MM.1S (cell line): ENCODE data around the gene HOXD11.

Source experiments
- DNase-seq: peaks from one replicate; pipeline ENCODE4 v3.0.0-alpha.2; 2015
- H2AFZ ChIP-seq: fragments of 300-600 bp; sonication (generic); 2 replicates; pipeline ENCODE4 v1.6.0; 2016; ENCODE audit warnings: antibody characterized with exemption, low read length
- H3F3A ChIP-seq: fragments of 300-600 bp; sonication (generic); 2 replicates; pipeline ENCODE4 v1.6.1; 2016; ENCODE audit warnings: mild to moderate bottlenecking, antibody characterized with exemption, low read length, moderate library complexity, mixed read lengths; ENCODE audit not compliant: insufficient read depth
- H3K27ac ChIP-seq: fragments of 300-600 bp; sonication (generic); 2 replicates; pipeline ENCODE4 v1.5.1; 2016; ENCODE audit warnings: mild to moderate bottlenecking, low read length
- H3K27me3 ChIP-seq: fragments of 300-600 bp; sonication (generic); replicated peaks from 2 replicates; pipeline ENCODE4 v1.6.0; 2016; ENCODE audit warnings: low read length; ENCODE audit not compliant: insufficient read depth
- H3K36me3 ChIP-seq: fragments of 300-600 bp; sonication (generic); replicated peaks from 2 replicates; pipeline ENCODE4 v1.6.1; 2016; ENCODE audit warnings: mild to moderate bottlenecking, low read length, mixed read lengths; ENCODE audit not compliant: insufficient read depth
- H3K4me1 ChIP-seq: fragments of 300-600 bp; sonication (generic); 2 replicates; pipeline ENCODE4 v1.6.1; 2016; ENCODE audit warnings: low read length, mixed read lengths
- H3K4me2 ChIP-seq: fragments of 300-600 bp; sonication (generic); 2 replicates; pipeline ENCODE4 v1.6.0; 2016; ENCODE audit warnings: low read depth, low read length
- H3K4me3 ChIP-seq: fragments of 300-600 bp; sonication (generic); 2 replicates; pipeline ENCODE4 v1.5.1; 2016; ENCODE audit warnings: low read length, mixed read lengths
- H3K79me2 ChIP-seq: fragments of 300-600 bp; sonication (generic); 2 replicates; pipeline ENCODE4 v1.6.1; 2016; ENCODE audit warnings: mixed run types, low read length, mixed read lengths
- H3K9ac ChIP-seq: fragments of 300-600 bp; sonication (generic); 2 replicates; pipeline ENCODE4 v1.6.1; 2016; ENCODE audit warnings: low read length, mixed read lengths
- H3K9me2 ChIP-seq: fragments of 300-600 bp; sonication (generic); replicated peaks from 2 replicates; pipeline ENCODE4 v1.6.1; 2016; ENCODE audit warnings: mild to moderate bottlenecking, low read length, mixed read lengths; ENCODE audit not compliant: insufficient read depth
- H3K9me3 ChIP-seq: fragments of 300-600 bp; sonication (generic); replicated peaks from 2 replicates; pipeline ENCODE4 v1.6.1; 2016; ENCODE audit warnings: mild to moderate bottlenecking, low read length, mixed read lengths; ENCODE audit not compliant: insufficient read depth
- H4K20me1 ChIP-seq: fragments of 300-600 bp; sonication (generic); 2 replicates; pipeline ENCODE4 v1.6.1; 2016; ENCODE audit warnings: mild to moderate bottlenecking, low read length, moderate library complexity, mixed read lengths; ENCODE audit not compliant: insufficient read depth
- EZH2 ChIP-seq: fragments of 300-600 bp; sonication (generic); optimal IDR thresholded peaks from 2 replicates; pipeline ENCODE3; 2017; ENCODE audit warnings: low read depth, mild to moderate bottlenecking, antibody characterized with exemption, low read length, mixed read lengths
- EZH2phosphoT487 ChIP-seq: fragments of 300-600 bp; sonication (generic); IDR thresholded peaks from 2 replicates; pipeline ENCODE4 v1.6.1; 2018; ENCODE audit warnings: antibody characterized with exemption, low read length
- TF ChIP-seq, protein P1 (sequence below): fragments of 300-600 bp; sonication (generic); IDR thresholded peaks from 2 replicates; pipeline ENCODE4 v1.5.1; 2016; ENCODE audit warnings: antibody characterized with exemption, low read length, mixed read lengths

Gene HOXD11

DNA sequence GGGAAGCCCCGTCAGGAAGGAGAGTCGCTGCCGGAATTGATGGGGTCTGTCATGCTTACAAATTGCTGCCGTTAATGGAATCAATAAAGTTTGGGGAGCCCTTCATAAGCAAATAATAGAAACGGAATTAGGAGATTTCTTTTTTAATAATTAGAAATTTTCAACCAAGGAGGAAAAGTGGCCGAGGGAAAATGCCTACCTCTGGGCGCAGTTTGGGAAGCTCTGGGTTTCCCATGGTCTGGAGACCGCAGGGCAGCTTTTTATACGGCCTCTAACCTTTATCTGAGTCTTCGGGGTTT lies 24.6 kb upstream of the HOXD11 start:
- TF ChIP-seq, protein P1, sequence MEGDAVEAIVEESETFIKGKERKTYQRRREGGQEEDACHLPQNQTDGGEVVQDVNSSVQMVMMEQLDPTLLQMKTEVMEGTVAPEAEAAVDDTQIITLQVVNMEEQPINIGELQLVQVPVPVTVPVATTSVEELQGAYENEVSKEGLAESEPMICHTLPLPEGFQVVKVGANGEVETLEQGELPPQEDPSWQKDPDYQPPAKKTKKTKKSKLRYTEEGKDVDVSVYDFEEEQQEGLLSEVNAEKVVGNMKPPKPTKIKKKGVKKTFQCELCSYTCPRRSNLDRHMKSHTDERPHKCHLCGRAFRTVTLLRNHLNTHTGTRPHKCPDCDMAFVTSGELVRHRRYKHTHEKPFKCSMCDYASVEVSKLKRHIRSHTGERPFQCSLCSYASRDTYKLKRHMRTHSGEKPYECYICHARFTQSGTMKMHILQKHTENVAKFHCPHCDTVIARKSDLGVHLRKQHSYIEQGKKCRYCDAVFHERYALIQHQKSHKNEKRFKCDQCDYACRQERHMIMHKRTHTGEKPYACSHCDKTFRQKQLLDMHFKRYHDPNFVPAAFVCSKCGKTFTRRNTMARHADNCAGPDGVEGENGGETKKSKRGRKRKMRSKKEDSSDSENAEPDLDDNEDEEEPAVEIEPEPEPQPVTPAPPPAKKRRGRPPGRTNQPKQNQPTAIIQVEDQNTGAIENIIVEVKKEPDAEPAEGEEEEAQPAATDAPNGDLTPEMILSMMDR: no peak
- no peak for TF ChIP-seq EZH2
- no peak for TF ChIP-seq EZH2phosphoT487
- no peak overlapping the region for H3K4me2 ChIP-seq
- H3K4me3 ChIP-seq: no peak overlapping the region
- no peak overlapping the region for H2AFZ ChIP-seq
- H3K9ac ChIP-seq: no peak overlapping the region
- no peaks in the 10 kb centered on the region for H3K9me3 ChIP-seq
- H3F3A ChIP-seq: no peaks in the 10 kb centered on the region
- no peaks in the 10 kb centered on the region for H3K36me3 ChIP-seq
- H3K4me1 ChIP-seq: no peaks in the 10 kb centered on the region
- no peaks in the 10 kb centered on the region for H4K20me1 ChIP-seq
- DNase-seq: no peak
- H3K9me2 ChIP-seq: no peaks in the 10 kb centered on the region
- no peaks in the 10 kb centered on the region for H3K27me3 ChIP-seq
- no peaks in the 10 kb centered on the region for H3K79me2 ChIP-seq
- H3K27ac ChIP-seq: no peak overlapping the region

DNA sequence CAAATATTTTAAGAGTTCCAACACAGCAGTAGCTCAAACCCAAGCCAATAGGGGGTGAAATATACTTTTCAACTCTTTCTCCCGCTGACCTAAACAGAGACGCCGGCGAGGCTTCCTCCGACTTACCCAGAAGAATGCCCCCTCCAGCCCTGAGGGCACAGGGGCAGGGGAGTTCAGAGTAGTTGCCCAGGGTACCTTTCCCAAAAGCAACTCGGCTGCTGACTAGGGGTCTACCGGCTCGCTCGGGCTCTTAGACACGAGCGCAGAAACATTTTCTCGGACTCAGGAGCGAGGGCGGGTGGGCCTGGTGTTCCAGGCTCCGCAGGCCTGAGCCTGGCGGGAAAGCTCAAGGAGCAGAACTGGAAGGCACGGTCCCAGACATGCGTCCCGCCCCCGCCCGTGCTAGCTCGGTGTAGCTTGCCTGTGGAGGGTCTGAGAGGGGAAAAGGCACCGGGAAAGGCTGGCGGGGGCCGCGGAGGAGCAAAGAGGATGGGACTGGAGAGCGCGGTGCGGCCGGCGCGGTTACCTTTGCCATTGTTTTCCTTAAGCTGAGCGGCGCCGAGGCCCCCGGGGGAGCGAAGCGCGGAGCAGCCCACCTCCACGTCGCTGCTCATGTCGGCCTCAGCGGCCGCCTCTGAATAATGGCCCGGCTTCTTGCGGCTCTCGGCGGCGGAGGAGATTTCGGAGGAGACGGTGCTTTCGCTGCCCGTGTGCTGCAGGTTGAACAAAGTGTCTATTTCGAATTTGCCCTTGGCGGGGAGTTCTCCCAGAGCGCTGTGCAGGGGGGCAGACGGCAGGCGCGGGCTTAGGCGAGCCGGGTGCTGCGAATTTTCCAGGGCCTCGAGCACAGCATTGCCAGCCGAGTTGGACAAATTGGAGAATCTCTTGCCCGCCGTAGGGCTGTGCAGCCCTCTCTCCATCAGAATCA lies 24.0 kb upstream of the HOXD11 start:
- Histone ChIP-seq H3K9me2 (no peaks in the 10 kb centered on the region), H4K20me1 (no peaks in the 10 kb centered on the region), H3K79me2 (no peaks in the 10 kb centered on the region), H3K4me2 (no peak overlapping the region), H3K9me3 (no peaks in the 10 kb centered on the region), H3K4me1 (no peaks in the 10 kb centered on the region), H3K36me3 (no peaks in the 10 kb centered on the region), H3K27me3 (no peaks in the 10 kb centered on the region), H3K27ac (no peak overlapping the region), H3K4me3 (no peak overlapping the region), H3K9ac (no peak overlapping the region), H2AFZ (no peak overlapping the region), H3F3A (no peaks in the 10 kb centered on the region)
- TF ChIP-seq, protein P1: no peak
- TF ChIP-seq EZH2: no peak
- no peak for TF ChIP-seq EZH2phosphoT487
- no peak for DNase-seq

DNA sequence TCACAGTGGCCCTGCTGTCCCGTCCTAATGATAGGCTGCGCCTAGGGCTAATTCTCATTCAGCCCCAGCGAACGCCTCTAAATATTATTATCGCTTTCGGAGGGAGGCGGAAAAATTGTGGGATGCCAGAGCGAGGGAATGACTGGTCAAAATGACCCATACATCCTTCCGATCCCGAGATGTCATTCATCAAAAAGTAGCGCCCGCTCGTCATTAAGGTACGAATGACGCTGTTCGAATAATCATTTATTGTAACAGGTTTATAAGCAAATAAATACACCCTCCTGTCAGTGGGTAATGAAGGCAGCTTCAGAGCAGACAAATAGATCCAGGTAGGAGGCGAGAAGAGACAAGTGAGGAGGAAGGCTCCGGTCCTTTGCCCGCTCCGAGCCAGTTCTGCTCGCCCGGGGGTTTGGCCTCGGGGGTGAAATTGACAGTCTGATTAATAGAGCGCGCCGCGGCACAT lies 23.3 kb upstream of the HOXD11 start, which contains the start of gene EVX2:
Gene EVX2 (minus strand): TSS at position 167 of the 466 bp plus-strand sequence. CDS start 186 bp downstream, outside the sequence.
- H3K27ac ChIP-seq: no peak within 1 kb of the TSS
- DNase-seq: no peak
- TF ChIP-seq EZH2phosphoT487 (no peak), EZH2 (no peak)
- TF ChIP-seq, protein P1: no peak
- no peaks in the 10 kb centered on the region for H3K36me3 ChIP-seq
- H3K27me3 ChIP-seq: 0 out of 2 replicates have a peak, but pooled peaks cover 4% of the 10 kb centered on the region
- H2AFZ ChIP-seq: no peak within 1 kb of the TSS
- H3K4me2 ChIP-seq: no peak within 1 kb of the TSS
- H3K79me2 ChIP-seq: no peaks in the 10 kb centered on the region
- no peaks in the 10 kb centered on the region for H3K4me1 ChIP-seq
- no peaks in the 10 kb centered on the region for H4K20me1 ChIP-seq
- no peaks in the 10 kb centered on the region for H3K9me3 ChIP-seq
- H3K9ac ChIP-seq: no peak within 1 kb of the TSS
- H3K9me2 ChIP-seq: no peaks in the 10 kb centered on the region
- H3K4me3 ChIP-seq: no peak within 1 kb of the TSS
- no peaks in the 10 kb centered on the region for H3F3A ChIP-seq
